ENCODE results near the gene OR1F1.
"Not testable (repeated sequence)": the region's sequence is repeated elsewhere in the genome, so short reads cannot be mapped to it uniquely, and the experiment has no call there.

Gene OR1F1

DNA sequence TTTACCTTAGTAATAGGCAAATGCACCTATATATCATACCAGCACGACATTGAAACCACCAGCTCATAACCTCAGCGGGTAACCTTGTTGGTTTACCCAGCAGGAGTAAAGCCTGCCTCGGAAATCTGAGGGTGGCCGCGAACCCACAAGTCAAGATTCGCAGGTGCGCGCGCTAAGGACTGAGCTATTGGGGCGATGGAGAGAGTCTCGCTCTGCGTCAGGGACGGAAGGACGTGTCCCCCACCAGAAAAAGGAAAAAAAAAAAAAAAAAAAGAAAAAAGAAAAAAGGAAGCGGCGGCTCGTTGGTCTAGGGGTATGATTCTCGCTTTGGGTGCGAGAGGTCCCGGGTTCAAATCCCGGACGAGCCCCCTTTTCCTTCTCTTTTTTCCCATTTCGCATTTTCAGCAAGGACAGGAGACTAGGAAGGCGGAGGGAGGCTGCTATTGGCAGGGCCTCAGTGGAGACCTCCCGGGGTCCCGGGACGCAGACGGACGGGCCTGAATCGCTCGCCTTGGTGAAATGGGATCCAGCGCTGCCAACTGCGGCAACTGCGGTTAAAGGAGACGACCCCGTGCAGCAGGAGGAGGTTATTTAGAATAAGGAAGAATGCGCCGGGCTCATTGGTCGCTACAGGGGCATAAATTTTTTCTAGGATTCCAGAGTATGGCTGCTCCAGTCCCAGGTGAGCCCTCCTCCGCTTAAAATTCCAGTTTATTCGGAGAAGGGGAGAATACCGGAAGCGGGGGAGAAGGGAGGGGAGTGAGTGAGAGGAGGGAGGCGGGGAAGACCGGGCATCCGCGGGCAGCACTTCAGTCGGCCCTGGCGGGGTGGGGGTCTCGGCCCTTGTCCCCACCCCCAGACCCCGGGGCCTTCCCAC lies at the start of gene OR1F1:
OR1F1 (plus strand) TSS at position 407 of the 877 bp plus-strand sequence.
- peak; percentile 52 for DNase-seq

DNA sequence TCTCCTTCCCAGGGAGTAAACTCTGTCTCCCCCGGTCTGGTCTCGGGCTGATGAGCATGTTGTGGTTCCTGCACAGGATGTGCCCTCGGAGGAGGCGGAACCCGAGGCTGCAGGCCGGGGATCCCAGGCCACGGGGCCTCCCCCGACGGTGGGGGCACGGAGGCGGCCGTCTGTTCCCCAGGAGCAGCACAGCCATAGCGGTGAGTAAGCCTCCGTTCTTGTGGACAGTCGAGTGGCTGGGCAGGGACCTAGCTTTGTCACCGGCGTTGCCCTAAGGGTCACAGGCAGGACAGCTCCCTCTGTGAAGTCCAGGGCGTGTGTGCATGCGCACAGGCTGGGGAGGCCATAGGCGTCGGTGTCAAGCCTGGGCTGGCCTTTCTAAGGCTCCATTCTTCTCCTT lies 49.7 kb upstream of the OR1F1 start:
- DNase-seq, result no peak

DNA sequence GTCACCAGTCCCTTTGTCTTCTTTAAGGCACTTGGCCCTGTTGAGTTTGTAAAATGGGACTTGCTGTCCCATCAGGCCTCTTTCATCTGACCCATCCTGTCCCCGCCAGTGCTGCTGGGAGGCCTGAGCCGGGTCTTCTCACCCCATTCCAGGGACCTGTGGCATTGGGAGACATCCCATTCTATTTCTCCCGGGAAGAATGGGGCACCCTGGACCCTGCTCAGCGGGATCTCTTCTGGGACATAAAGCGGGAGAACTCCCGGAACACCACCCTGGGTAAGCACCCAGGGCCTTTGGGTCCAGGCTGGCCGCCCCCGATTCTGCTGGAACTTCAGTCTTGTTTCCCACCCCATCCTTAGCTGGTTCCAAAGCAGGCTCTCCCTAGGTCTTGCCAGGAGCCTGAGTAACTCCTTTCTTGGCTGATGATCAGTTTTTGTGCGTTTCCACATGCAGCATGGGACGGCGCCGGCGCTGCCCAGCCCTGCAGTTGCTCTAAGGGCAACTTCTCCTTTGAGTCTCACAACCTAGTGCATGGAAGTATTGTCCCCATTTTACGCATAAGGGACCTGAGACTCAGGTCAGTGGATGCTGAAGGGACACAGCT lies 49.1 kb upstream of the OR1F1 start:
- no peak for DNase-seq

DNA sequence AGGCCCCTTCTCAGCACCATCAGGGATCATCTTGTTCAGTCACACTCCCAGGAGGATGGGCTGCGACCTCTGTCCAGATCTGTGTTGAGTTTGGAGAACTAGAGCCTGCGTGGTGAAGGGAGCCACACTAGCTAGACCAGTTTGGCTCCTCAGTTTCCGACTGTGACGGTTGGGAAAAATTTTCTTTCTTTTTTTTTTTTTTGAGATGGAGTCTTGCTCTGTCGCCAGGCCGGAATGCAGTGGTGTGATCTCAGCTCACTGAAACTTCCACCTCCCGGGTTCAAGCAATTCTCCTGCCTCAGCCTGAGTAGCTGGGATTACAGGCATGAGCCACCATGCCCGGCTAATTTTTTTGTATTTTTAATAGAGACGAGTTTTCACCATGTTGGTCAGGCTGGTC lies 48.4 kb upstream of the OR1F1 start:
- DNase-seq, result not testable (repeated sequence)

DNA sequence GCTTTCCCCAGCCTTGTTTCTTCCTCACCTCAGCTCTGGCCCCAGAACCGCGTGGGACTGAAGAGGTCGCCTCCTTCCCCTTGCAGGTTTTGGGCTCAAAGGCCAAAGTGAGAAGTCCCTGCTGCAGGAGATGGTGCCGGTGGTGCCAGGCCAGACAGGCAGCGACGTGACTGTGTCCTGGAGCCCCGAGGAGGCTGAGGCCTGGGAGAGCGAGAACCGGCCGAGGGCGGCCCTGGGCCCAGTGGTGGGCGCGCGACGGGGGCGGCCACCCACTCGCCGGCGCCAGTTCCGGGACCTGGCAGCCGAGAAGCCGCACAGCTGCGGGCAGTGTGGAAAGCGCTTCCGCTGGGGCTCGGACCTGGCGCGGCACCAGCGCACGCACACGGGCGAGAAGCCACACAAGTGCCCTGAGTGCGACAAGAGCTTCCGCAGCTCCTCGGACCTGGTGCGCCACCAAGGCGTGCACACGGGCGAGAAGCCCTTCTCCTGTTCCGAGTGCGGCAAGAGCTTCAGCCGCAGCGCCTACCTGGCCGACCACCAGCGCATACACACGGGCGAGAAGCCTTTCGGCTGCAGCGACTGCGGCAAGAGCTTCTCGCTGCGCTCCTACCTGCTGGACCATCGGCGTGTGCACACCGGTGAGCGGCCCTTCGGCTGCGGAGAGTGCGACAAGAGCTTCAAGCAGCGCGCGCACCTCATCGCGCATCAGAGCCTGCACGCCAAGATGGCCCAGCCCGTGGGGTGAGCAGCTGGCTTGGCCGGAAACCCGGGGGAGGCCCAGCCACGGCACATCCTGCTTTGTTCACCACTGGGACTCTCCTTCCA lies 47.2 kb upstream of the OR1F1 start:
- DNase-seq, result no peak

DNA sequence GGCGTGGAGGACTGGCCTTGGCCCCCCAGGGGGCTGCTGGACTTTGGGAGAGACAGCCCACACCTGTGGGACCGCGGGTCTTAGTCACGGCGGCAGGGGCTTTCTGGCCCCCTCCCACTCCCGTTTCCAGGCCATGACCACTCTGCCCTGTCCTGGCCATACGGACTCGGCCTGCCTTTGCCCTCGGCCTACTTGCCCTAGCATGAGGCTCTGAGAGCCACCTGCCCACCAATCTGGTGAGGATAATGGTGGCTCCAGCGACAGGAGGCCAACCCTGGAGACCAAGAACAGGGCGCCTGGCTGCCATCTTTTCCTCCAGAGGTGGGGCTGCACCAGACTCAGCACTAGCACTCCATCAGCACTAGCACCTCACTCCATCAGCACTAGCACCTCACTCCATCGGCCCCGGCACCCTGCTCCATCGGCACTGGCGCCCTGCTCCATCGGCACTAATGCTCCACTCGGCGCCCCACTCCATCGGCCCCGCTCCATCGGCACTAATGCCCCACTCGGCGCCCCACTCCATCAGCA lies 46.2 kb upstream of the OR1F1 start:
- DNase-seq, result no peak

DNA sequence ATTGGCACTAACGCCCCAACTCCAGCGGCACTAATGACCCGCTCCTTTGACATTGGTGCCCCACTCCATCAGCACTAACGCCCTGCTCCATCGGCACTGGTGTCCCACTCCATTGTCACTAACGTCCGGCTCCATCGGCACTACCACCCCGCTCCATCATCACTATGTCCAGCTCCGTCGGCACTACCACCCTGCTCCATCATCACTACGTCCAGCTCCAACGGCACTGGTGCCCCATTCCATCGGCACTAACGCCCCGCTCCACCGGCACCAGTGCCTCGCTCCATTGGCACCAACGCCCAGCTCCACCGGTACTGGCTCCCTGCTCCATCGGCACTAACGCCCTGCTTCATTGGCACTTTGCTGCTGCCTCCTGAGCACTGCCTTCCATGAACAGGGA lies 45.7 kb upstream of the OR1F1 start:
- no peak for DNase-seq

DNA sequence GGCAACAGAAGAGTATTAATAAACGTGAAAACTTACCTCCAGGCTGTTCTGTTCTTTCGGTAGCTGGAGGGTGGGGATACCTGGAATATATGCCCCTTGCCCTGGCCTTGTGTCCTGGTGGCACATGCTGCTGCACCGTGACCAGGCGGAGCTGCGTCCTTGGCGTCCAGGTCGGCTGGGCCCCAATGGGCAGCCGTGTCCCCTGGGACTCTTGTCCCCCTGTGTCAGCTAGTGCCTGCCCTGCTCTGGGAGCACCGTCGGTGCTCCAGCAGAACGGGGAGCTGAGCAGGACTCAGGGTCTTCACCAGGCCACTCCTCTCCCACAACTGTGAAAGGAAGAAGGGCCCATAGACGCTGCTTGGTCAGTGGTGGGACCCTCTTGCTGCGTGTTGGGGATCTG lies 45.2 kb upstream of the OR1F1 start:
- no peak for DNase-seq

DNA sequence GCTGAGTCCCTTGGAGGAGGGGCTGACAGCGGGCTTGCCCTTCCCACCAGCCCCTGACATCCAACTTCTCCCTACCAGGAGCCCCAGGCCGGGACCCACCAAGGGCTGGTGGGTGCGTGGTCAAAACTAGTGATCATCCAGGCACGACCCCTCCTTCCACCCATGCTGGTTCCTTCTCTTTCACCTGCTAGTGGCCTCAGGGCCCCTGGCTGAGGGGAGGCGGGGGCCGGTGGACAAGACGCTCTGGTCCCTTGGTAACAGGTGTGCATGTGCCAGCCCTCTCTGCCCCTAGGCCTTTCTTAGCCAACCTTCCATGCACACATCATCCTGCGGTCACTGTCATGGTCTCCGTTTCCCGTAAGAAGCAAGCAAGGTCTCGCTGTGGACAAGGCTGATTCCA lies 44.8 kb upstream of the OR1F1 start:
- no peak for DNase-seq

DNA sequence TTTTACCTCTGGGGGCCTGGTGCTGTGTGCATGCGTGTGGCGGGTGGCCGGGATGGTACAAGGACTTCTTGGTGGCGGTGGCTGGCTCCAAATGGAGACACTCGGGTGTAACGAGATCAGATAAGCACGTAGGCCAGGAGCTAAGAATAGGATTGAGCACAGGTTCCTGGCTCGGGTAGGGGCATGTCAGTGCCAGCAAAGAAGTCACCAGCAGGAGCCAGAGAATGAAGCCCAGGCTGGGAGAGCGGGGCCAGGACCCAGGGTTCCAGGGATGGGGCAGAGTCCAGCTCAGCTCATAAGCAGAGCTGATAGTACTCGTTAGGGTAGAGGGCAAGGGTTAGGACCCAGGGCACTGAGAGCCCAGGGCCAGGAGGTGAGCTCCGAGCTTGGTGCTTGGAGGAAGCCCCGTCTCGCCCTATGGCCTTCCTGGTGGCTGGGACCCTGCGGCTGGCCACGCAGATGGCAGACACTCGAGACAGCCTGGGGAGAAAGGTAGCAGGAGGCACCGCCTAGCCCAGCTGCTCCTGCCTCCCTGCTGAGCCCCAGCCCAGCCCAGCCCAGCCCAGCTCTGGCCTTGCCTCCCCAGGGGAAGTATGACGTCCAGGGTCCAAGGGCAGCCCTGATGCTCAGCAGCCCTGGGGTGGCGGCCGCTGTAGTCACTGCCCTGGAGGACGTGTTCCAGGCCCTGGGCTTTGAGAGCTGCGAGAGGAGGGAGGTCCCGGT lies 44.2 kb upstream of the OR1F1 start:
- DNase-seq, result no peak

DNA sequence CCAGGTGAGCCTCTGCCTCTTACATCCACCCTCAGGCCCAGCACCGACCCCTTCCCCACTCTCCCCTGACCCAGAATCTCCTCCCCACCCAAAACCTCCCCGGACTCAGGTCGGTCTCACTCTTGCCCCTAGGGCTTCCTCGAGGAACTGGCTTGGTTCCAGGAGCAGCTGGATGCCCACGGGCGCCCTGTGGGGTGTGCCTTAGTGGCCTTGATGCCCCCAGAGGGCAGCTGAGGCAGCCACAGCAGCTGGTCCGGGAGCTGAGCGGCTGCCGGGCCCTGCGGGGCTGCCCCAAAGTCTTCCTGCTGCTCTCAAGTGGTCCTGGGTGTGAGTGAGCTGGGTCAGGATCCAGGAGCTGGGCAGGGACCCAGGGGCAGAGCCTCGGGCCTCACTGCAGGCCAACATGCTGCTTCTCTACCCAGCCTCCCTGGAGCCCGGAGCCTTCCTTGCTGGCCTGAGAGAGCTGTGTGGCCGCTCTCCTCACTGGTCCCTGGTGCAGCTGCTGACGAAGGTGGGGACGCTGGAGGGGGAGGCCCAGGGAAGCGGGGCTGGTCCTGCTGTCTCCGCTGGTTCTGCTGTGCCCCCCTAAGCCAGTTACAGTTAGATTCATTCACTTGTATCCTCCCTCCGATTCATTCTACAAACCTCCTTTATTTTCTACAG lies 43.6 kb upstream of the OR1F1 start:
- DNase-seq, result no peak

DNA sequence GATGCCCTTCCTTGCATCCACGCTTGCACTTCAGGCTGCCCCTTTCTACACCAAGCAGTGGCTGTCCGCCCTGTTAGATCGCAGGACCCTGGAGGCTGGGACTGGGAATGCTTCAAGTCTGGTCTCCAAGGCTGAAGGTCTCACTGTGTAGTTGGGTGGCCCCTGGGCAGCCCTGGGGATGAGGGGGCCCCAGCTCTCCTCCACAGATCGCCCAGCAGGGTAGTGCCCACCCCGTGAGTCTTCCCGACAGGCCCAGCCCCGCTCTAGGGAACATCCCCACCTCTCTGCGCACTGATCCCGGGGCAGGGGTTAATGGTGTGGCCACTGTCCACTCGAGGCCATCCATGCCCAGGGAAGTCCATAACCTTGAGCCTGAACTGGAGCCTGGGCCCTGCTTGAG lies 42.9 kb upstream of the OR1F1 start:
- no peak for DNase-seq

DNA sequence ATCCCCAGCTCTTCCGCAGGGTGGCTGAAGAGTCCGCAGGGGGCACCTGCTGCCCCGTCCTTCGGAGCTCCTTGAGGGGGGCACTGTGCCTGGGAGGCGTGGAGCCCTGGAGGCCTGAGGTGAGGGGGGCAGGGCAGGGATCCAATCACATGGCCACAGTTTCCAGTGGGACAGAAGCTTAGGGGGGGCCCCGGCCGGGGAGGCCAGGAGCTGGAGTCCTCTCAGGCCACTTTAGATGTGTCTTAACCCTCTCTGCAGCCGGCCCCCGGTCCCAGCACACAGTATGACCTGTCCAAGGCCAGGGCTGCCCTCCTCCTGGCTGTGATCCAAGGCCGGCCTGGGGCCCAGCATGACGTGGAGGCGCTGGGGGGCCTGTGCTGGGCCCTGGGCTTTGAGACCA lies 42.3 kb upstream of the OR1F1 start:
- DNase-seq, result no peak

DNA sequence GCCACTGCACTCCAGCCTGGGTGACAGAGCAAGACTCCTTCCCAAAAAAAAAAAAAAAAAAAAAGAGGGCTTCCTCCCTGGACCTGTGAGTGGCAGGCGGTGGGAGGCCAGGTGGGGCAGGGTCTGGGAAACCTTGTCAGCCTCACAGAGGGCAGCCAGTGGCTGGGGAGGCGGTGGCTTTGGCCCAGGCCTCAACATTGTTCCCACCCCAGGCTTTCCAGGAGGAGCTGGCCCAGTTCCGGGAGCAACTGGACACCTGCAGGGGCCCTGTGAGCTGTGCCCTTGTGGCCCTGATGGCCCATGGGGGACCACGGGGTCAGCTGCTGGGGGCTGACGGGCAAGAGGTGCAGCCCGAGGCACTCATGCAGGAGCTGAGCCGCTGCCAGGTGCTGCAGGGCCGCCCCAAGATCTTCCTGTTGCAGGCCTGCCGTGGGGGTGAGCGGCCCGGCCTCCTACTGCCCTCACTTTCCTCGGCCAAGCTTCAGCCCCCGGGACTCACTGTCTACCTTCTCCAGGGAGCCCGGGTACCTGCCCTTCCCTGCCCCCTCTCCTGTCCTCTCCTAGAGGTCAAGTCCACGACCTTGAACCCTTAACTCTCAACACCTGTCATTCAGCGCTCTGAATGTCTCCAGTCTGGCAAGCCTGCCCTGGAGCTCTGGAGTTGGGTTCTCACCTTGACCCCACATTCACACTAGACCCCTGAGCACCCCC lies 40.8 kb upstream of the OR1F1 start:
- DNase-seq, result no peak

DNA sequence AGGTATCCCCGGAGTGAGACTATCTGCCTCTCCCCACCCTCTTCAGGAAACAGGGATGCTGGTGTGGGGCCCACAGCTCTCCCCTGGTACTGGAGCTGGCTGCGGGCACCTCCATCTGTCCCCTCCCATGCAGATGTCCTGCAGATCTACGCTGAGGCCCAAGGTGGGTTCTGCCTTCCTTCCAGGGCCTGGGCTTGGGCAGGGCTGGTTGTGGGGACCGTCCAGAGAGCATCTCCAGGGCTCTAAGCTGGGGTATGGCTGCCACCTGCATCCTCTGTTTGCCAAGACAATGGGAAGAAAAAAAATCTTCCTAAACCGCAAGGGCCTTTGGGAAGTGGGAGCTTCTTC lies 40.3 kb upstream of the OR1F1 start:
- DNase-seq, result no peak

DNA sequence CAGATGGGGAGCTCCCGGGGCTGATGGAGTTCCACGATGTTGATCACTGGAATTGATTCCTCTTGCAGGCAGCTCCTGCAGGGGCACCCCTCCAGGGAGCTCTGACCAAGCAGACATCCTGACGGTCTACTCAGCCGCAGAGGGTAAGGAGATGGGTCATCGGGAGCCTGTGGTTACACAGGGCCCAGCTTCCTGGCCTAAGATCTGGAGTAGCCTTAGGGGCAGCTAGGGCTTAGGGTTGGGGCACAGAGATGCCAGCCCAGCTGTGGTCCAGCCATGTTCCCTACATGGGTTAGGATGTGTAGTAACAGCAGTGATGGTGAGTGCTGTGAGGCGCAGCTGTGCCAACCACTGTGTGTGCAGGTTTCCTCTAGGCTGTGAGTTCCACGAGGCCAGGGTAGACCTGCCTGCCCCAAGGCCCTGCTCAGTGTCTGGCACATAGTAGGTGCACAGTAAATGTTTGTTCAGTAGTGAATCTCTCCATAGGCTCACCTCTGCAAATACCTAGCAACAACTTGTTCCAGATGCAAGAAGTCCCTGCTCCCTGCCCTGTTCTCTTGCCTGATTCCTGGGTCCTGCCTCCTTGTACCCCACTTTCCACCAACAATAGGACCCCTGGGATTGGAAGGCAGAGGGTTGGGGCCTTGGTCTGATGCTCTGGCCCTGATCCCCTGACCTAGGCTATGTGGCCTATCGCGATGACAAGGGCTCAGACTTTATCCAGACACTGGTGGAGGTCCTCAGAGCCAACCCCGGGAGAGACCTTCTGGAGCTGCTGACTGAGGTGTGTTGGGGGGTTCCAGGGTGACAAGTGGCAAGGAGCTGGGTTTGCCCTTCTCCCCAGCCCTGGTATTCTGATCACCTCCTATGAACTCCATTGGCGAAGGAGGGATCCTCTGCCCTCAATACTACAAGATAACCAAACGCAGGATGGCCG lies 39.5 kb upstream of the OR1F1 start:
- DNase-seq, result no peak

DNA sequence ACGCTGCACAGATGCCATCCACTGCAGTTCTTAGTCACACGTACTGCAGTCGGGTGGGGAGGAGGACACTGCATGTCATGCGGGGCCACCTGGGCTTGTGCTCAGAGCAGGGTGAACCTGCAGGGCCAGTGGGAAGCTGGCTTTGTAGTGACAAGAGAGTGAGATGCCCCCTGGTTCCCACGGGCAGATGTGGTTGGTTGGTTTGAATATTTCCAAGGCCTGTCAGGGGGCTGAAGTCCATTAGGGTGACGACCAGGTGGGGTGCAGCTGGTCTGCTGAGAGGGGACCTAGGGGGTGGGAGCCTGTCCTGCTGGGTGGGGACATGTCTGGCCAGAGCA lies 38.8 kb upstream of the OR1F1 start:
- no peak for DNase-seq

DNA sequence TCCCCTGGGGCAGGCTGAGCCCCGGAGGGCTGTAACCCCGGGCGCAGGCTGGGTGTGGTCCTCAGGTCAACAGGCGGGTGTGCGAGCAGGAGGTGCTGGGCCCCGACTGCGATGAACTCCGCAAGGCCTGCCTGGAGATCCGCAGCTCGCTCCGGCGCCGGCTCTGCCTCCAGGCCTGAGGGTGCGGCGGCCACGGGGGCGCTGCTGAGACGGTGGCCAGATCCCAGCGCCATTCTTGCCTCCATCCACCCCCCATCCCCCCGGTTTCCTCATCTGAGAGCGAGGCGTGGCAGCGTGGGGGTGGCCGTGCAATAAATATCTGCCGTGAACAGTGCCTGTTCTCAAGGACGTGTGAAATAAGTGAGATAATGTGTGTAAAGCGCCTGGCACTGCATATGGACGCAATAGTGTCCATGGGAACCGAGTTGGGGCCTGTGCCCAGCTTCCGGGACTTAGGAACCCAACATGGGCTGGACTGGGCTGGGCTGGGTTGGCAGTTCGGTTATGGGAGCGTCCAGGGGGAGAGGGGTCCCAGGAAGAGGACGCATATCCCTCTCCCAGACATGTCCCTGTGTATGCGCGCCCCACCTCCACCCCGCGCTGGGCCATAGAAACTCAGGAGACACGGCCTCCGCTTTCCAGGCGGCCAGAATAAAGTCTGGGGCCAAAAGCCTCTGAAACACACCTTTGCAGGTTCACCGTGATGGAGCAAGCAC lies 38.2 kb upstream of the OR1F1 start:
- DNase-seq, result no peak

DNA sequence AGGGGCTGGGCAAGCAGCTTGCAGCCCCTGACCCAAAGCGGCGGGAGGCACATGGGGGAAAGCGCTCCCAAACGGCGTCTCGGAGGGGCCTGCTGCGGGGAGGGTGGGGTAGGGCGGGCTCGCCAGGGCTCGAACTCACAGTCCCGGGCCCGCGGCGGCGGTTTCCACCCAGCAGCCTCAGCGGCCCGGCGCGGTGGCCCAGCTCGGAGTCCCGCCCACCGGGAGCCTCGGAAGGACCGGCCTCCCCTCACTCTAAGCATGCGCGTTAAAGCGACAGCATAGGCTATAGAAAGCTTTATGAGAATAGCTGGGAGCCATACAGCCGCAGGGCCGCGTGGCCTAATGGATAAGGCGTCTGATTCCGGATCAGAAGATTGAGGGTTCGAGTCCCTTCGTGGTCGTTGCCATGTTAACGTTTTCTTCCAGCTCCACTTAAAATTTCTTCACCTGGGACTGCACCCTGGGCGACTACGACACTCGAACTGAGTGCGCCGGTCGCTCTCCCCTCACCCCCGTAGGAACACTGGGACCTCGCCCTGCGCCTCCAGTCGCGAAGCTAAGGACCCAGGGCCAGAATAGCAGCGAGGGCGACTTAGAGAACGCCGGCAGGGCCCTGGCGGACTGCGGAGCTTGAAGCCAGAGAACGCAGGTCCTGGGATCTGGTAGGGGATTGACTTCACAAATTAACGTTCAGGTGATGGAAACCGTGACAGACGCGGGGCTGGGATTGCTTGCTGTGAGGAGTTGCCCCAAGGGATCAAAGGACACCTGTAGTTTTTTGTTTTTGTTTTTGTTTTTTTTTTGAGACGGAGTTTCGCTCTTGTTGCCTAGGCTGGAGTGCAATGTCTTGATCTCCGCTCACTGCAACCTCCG lies 37.4 kb upstream of the OR1F1 start:
- peak; percentile 93 for DNase-seq

Measured in NCI-H774 (cell line).